Gastroesophageal sphincter (tissue), 3 donors: Measurements from ENCODE around the gene COX10.
"Not testable (repeated sequence)": the region's sequence is repeated elsewhere in the genome, so short reads cannot be mapped to it uniquely, and the experiment has no call there.

Experiments used
- POLR2AphosphoS5 ChIP-seq: sonication (generic); formaldehyde crosslinking; IDR thresholded peaks from one replicate; pipeline ENCODE4 v1.6.1; 2017; ENCODE audit warnings: antibody characterized with exemption
- TF ChIP-seq, protein P1 (sequence below), 4 experiments: fragments of 200-600 bp in 2 of 4; fragments of 450-650 bp in 2 of 4; sonication (generic) in 1 of 4; IDR thresholded peaks; one replicate each; pipeline ENCODE4 v1.5.1; 2017 to 2019; ENCODE audit warnings: antibody characterized with exemption in 4 of 4, mild to moderate bottlenecking in 2 of 4, moderate library complexity in 2 of 4

GRCh38 chr17:14167831-14168230, 98.5 kb downstream of the COX10 start:
- TF ChIP-seq, protein P1, sequence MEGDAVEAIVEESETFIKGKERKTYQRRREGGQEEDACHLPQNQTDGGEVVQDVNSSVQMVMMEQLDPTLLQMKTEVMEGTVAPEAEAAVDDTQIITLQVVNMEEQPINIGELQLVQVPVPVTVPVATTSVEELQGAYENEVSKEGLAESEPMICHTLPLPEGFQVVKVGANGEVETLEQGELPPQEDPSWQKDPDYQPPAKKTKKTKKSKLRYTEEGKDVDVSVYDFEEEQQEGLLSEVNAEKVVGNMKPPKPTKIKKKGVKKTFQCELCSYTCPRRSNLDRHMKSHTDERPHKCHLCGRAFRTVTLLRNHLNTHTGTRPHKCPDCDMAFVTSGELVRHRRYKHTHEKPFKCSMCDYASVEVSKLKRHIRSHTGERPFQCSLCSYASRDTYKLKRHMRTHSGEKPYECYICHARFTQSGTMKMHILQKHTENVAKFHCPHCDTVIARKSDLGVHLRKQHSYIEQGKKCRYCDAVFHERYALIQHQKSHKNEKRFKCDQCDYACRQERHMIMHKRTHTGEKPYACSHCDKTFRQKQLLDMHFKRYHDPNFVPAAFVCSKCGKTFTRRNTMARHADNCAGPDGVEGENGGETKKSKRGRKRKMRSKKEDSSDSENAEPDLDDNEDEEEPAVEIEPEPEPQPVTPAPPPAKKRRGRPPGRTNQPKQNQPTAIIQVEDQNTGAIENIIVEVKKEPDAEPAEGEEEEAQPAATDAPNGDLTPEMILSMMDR (IDR thresholded peaks at IDR 0.05): not testable (repeated sequence)
- not testable (repeated sequence) for TF ChIP-seq POLR2AphosphoS5
